HS-5 (cell line): ENCODE measurements around the gene JSRP1.

Experiments
- DNase-seq: peaks from one replicate; pipeline ENCODE4 v3.0.0-alpha.2; 2012; ENCODE audit warnings: low read depth

The JSRP1 gene

DNA sequence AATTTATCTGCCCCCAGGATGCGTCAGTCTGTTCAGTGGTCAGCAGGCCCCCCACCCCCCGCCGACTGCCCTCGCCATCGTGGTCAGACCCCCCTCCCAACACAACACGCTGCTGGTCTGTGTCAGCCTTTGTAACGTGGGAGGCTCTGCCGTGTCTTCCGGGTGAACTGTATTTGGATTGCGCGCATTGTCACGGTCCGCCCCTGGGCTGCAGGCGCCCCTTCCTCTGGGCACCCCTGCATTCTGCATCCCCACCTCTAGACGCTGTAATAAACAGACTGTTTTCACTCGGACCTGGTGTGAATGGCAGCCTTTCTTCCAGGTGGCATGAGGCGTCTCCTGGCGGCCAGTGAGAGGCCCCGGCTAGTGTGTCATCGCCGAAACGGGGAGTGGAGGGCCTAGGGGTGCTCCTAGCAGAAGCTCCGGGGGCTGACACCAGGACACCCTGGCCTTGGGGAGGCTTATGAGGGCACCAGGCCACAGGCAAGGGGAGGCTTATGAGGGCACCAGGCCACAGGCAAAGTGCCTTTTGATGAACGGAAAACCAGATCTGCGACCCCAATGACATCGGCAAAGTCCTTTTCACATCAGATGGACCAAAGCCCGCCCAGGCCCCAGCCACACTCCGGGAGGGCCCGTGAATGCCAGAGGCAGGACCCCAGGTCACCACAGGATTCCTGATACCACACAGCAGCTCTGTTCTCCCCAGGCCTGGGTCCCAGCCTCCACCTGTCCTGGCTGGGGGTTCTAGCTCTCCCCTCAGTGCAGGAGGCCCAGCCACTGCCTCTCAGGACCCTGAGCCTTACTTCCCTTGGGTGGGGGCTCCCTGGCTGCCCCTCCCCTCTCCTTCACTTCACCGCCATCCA is 23.7 kb downstream of the JSRP1 start:
- DNase-seq = no peak

DNA sequence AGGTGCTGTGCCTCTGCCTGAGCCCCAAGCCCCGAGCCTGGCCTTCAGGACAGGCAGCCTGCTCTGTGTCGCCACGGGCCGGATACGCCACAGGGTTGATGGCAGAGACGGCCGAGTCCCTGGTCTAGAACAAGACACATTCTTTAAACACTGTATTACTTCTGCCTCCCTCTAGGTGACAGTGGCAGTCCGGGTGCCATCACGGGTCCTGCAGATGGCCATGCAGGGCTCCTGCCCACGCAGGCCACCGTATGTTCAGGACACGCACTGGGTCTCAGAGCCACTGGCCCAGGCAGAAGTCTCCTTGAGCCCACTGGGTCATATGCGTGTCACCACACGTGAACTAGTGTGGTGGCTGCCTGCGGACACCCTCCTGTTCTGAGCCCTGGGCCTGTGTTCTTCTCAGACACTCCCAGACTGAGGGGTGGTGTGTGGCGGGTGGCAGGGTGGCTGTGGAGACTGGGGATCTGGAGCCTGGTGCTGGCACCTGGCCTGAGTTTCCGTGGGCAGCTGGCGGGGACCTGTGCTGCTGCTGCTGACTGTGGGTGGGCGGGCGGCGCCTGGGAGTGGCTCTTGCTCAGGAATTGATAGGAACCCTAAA is 24.5 kb downstream of the JSRP1 start:
- no peak for DNase-seq

DNA sequence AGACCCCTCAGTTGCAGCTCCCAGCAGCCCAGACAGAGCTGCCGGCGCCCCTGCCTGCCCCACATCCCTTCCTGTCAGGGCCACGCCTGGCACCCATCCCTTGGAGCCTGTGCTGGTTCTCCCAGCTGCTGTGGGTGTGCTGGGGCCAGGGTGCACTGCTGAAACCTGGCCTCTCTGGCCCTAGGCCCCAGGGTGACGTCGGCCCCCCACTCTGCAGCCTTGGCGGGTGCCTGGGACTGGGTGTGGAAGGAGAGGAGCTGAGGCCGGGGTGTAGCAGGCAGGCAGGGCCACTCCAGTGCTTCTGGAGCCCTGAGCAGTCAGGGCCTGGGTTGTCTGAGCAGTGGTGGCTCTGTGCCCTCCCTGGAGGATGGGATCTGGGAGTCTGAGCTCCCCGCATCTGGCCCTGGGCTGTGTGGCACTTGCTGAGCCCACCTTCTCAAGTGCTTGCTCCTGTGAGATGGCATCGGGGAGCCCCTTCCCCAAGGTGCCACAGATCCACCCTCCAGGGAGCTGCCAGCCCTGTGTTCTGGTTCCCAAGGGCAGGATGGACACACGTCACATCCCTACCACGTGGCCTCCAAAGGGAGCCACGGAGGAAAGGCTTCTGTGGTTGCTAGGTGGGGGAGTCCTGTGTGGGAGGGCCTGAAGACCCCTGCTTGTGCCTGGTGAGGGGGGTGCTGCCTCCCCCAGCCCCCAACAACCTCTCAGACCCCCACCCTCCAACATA is 25.2 kb downstream of the JSRP1 start:
- no peak for DNase-seq

DNA sequence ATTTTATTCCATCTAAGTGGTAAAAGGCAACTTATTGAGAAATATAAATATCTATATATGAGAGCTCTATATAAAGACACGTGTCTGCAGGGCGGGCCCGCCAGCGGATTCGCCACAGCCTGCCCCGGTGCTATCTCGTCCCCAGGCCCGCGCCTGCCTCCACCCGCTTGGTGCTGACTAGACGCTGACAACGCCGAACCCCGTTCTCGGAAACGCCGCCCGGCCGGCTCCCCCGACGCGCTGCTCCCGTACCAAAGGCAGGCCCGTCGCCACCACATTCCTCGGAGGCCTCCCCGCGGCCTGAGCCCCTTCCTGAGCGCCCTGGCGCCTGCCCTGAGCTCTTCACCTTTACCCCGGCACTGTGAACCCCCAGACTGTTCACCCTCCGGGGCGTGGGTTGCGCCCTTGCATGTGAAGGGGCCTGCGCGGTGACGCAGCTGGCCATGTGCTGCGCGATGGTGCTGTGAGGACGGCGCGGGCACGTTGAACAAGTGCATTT is 26.1 kb downstream of the JSRP1 start:
- no peak for DNase-seq

DNA sequence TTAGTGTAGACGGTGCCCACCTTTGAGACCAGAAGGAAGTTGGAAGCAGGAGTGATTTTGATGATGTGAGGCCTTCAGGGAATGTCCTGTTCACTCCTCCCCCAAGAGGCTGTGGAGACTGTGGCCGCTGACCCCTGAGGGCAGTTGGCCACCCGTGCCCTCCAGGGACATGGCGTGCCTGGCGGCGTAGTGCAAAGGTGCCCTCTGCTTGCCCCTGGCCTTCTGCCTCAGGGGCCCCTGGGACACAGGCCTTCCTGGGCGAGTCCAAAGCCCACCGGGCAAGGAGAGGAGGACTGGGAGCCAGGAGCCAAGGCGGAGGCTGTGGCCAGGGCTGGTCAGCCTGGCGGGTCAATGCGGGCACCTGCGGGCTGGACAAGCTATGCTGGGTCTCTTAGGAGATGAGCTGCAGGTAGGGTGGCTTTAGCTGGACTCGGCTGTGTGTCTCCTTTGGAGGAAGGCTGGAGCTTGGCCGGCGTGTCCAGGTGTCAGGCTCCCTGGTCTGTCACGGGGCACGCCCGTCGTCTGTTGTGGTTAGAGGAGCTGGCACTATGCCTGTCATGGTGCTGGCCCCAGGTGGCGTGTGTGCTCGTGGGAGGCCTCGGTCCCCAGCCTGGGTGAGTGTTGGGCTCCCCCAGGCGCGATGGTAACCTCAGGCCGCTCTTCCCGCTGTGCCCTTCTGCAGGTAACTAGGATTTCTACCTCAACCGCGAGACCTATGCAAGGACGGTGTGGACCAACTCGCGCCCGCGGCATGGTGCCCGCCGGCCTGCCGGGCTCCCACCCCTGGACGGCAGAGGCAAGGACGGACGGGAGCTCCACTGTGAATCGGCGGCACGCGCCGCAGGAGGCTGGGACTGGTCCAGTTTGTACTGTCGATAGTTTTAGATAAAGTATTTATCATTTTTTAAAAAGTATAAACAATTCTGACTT is 26.8 kb downstream of the JSRP1 start:
- DNase-seq = no peak

DNA sequence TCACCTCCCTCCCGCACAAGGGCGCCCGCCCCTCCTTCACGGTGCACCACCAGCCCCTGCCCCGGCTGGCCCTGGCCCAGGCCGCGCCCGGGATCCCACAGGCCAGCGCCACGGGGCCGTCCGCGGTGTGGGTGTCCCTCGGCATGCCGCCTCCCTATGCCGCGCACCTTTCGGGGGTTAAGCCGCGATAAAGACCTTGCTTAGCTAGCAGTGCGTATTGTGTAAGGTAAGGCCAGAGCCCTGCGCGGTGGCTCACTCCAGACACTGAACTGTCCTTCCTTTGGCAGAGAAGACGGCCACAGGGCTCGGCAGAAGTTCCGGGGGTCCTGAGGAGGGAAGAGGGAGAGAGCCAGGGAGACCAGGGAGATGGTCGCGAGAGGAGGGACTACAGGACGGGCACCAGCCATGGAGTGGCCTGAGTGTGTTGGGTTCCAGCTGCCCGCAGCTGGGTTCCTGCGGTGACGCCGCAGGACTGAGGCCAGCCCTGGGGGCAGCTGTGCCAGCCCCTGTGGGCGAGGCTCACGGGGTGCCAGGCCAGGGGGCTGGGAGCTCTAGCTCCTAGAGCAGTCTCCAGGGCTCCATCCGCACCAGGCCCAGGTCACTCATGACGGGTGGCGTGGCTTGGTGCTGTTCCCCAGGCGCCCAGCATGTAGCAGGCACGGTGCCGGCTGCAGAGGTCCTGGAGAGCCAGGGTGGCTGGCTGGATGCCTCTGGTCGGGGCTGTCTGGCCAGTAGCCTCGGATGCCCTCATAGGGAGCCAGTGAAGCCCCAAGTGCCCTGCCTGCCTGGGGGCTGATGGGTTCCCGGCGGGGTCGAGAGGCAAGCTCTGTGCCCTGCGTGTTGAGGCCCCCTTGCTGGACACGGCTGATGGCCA is 27.8 kb downstream of the JSRP1 start:
- no peak for DNase-seq

DNA sequence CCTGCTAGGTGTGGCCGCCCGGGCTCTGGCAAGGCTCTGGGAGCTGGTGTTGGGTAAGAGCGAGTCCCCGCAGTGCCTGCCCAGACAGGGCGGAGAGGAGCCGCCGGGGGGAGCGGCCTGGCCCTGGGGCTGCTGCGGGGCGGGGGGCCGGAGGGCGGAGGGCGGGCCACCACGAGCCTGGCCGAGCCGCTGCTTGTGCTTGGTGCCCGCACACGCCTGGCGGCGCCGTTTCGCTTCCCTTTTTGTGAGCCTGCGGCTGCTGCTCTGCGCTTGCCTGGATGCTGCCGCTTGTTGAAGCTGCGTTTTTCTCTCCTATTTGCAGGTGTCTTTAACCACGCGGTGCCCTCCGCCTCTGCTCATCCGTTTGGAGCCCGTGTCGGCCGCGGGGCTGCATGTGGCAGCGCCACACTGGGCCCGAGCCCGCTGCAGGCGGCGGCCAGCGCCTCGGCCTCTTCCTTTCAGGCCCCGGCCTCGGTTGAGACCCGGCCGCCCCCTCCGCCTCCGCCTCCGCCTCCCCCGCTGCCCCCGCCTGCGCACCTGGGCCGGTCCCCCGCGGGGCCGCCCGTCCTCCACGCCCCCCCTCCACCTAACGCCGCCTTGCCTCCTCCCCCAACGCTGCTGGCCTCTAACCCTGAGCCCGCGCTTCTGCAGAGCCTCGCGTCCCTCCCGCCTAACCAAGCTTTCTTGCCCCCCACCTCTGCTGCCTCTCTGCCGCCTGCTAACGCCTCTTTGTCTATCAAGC is 28.6 kb downstream of the JSRP1 start:
- no peak for DNase-seq

DNA sequence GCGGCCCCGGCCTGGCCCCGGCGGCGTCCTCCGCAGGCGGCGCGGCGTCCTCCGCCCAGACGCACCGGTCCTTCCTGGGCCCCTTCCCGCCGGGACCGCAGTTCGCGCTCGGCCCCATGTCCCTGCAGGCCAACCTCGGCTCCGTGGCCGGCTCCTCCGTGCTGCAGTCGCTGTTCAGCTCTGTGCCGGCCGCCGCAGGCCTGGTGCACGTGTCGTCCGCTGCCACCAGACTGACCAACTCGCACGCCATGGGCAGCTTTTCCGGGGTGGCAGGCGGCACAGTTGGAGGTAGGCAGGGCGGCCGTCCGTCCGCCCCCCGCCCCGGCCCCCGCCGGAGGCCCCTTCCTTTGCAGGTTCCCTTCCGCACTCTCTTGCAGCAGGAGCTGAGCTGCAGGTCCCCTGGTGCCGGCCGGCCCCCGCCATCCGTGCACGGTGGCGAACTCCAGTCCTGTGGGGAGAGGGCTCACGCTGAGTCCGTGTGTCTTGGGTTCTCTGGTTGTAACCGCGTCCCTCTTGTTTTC is 29.3 kb downstream of the JSRP1 start:
- no peak for DNase-seq

DNA sequence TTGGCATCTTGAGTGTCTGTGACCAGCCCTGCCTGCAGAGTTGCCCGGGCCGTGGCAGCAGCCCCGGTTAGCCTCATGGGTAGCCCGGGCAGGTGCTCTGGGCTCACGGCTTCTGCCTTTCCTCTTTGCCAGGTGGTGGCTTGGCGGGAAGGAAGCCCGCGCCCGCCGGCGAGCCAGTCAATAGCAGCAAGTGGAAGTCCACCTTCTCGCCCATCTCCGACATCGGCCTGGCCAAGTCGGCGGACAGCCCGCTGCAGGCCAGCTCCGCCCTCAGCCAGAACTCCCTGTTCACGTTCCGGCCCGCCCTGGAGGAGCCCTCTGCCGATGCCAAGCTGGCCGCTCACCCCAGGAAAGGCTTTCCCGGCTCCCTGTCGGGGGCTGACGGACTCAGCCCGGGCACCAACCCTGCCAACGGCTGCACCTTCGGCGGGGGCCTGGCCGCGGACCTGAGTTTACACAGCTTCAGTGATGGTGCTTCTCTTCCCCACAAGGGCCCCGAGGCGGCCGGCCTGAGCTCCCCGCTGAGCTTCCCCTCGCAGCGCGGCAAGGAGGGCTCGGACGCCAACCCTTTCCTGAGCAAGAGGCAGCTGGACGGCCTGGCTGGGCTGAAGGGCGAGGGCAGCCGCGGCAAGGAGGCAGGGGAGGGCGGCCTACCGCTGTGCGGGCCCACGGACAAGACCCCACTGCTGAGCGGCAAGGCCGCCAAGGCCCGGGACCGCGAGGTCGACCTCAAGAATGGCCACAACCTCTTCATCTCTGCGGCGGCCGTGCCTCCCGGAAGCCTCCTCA is 30.0 kb downstream of the JSRP1 start:
- DNase-seq = no peak

DNA sequence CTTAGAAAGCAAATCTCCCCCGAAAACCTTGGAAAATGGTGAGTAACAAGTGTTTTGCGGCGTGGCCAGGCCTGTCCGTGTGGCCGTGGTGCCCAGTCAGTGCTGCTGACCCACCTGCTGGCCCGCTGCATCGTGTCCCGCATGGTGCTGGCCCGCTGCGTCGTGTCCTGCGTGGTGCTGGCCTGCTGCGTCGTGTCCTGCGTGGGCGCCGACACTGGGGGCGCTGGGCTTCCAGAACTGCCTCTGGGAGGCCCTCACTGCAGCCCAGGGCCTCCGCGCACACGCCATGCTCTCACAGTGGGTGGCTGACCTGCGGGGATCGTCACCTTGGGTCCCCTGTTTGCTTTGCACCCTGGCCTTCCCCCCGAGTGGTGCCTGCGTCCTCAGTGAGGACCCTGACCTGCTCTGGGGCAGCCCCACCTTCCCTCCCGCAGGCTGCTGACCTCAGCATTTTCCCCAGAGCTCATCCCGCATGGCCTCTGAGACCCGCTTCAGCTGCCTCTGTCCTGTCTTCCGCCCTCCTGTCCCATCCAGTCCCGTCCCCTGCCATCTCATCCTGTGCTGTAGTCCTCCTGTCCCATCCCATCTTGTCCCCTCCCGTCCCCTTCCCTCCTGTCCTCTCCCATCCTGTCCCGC is 30.7 kb downstream of the JSRP1 start:
- no peak for DNase-seq

DNA sequence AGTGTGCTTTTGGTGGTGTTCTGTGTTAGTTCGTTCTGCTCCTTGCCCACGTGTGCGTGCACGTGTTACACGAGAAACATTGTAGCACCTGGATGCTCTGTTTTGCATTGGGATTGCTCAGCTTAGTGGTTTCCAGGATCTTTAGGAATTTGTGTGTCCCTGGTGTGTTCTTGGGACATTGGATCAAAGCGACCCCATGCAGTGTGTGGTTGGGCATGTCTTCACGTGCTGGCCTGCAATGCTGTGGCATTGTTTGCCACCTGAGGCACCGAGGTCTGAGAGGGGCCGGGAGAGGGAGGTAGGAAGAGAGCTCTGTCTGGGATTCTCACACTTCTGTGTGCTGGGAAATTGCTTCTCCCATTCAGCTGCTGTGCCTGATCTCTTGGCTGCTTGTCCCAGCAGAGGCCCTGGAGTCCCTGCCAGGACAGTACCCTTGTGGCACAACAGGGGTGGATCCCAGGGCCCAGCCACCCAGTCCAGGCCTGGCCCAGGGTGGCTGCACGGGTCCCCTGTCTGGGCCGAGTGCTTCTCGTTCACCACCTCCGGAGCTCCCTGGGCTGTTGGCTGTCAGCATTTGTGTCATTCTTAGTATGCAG is 31.4 kb downstream of the JSRP1 start:
- no peak for DNase-seq

DNA sequence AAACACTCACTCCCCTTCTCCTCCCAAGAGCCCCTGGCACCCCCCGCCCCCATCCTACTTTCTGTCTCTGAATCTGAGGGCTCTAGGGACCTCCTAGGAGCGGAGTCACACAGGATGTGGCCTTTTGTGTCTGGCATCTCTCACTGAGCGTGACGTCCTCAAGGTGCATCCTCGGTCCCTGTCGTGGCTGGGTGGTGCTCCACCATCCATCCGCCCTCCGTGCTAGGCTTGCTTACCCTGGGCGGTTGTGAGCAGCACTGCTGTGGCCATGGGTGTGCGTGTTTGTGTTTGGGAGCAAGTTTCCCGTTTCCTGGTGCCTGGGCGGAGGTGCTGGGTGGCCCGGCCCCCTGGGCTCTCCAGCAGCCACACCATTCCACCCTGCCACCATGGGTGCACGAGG is 32.3 kb downstream of the JSRP1 start:
- DNase-seq = no peak

DNA sequence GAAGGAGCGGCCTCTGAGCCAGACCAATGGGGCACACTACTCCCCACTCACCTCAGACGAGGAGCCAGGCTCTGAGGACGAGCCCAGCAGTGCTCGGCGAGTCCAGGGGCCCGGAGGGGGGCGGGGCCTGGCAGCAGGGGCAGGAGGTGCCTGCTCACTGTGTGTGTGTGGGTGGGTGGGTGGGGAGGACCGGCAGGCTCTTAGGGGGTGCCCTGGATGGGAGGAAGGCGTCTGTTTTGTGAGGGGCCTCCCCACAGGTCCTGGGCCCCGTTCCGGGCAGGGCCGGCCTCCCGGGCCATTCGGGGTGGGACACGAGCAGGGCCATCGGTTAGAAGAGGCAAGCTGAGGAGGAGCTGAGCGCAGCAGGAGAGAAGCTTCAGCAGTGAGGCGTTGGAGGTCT is 32.8 kb downstream of the JSRP1 start:
- no peak for DNase-seq

DNA sequence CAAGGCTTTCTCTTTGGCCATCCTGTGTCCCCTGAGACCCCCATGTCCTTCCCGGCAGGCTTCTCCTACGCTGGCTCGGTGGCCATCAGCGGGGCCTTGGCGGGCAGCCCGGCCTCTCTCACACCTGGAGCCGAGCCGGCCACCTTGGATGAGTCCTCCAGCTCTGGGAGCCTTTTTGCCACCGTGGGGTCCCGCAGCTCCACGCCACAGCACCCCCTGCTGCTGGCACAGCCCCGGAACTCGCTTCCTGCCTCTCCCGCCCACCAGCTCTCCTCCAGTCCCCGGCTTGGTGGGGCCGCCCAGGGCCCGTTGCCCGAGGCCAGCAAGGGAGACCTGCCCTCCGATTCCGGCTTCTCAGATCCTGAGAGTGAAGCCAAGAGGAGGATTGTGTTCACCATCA is 34.3 kb downstream of the JSRP1 start:
- DNase-seq = no peak

DNA sequence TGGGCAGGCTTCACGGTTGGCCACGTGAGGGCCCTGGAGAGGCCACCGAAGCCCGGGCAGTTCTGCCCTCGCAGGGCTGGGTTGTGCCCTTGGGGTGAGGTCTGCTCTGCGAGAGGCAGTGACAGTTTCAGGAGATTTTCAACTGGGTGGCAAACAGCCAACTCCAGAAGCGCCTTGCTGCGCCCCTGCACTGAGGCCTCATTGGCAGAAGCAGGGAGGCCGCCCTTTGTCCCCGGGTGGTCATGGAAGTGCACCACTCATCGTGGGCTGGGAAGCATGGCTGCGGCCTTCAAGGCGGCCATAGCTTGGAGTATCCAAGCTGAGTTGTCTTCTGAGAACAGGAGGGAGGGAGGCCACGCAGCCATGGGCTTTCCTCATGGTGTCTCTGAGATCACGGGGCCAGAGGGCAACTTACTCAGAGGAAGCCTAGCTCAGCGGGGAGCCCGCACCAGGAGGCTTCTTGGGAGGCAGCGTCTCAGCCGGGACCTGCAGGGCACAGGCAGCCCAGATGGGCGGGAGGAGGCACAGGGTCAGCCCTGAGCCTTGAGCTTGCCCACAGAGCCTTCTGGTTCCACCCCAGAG is 34.9 kb downstream of the JSRP1 start:
- DNase-seq = no peak

DNA sequence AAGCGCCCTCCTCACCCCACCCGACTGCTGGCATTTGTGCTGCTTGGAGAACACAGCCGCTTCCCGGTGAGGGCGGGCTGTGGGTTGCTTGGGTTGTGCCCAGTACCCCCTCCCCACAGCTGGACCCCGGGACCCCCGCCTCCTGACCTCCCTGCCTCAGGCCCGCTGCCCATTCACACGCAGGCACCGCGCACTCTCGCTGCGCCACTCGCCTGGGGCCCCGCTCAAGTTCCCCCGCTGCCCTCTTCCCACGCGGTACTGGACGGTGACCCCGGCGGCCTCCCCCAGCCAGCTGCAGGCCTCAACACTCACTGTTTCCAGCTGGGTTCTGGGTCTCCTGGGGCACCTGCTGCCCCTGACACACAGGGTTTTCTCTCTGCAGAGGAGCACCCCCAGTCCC is 36.5 kb downstream of the JSRP1 start:
- DNase-seq = no peak

DNA sequence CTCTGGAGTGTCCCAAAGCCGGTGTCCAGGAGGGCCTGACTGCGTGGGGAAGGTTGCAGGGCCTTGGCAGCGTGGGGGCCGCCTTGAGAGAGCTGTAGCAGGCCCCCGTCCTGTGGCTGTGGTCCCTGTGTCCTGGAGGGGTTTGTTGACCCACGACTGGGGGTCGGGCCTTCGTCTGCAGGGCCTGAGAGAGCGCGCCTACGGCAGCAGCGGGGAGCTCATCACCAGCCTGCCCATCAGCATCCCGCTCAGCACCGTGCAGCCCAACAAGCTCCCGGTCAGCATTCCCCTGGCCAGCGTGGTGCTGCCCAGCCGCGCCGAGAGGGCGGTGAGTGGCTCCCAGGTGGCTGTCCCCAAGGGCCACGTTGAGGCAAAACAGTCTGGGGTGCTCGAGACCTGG is 38.6 kb downstream of the JSRP1 start:
- DNase-seq = no peak
